LNCaP clone FGC (cell line): ENCODE results near the gene NUP210.

Source experiments
- DNase-seq: peaks from one replicate; pipeline ENCODE4 v3.0.0-alpha.2; 2011; ENCODE audit warnings: low read depth
- H3K4me3 ChIP-seq: 2 replicates; pipeline ENCODE4 v1.5.1; 2011; ENCODE audit warnings: mild to moderate bottlenecking, low read depth, low read length, control low read depth
- CTCF ChIP-seq: IDR thresholded peaks from 2 replicates; pipeline ENCODE4 v1.5.1; 2012; ENCODE audit warnings: mild to moderate bottlenecking; ENCODE audit not compliant: control insufficient read depth, insufficient read depth; ENCODE audit errors: extremely low read depth

NUP210 gene

GRCh38 chr3:13397316-13397715 lies 22.8 kb downstream of the NUP210 start:
- no peak for TF ChIP-seq CTCF
- no peak overlapping the region for H3K4me3 ChIP-seq
- no peak for DNase-seq

GRCh38 chr3:13394363-13394762 lies 25.8 kb downstream of the NUP210 start:
- DNase-seq = no peak
- no peak overlapping the region for H3K4me3 ChIP-seq
- no peak for TF ChIP-seq CTCF

DNA sequence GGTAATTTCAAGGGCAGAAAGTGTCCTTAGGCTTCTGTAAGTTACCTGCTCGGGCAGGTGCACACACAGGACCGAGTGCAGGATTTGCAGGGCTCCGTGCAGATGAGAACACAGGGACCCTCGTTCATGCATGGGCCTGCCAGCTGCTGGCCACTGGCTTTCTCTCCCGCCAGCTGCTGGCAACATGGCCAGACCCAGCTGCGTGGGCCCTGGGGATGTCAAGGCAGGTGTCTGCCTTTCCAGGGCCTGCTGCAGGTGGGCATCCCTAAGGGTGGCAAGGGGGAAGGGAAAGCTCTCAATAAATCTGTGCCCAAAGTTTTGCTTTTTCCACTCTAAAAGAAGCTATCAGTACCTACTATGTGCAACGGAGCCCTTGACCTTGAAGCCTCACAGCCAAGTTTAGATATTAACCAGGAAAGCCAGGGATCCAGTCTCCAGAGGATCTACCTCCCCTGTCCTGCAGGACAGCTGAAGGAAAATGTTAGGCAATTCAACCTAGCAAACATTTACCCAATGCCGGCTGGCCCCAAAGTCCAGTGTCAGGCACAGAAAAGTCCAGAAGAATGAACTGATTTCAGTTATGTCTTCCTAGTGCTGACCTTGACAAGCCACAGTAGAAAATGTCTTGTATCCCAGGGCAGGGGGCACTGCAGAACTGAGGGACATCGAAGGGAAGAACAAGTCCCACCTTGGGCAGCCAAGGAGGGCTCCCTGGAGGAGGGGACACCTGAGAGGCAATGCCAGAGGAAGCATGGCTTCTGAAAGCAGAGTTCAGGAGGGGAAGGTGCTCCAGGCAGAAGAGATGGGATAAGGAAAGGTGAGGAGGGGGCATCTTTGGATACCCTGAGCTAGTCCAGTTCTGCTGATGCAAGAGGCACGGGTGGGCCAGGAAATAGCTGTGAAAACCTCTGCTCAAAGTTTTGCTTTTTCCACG lies 26.4 kb downstream of the NUP210 start:
- H3K4me3 ChIP-seq = no peak overlapping the region
- DNase-seq = no peak
- no peak for TF ChIP-seq CTCF

- no peak for TF ChIP-seq CTCF
- H3K4me3 ChIP-seq = no peak overlapping the region
- no peak for DNase-seq
Measured at GRCh38 chr3:13391308-13391707, 28.8 kb downstream of the NUP210 start.

DNA sequence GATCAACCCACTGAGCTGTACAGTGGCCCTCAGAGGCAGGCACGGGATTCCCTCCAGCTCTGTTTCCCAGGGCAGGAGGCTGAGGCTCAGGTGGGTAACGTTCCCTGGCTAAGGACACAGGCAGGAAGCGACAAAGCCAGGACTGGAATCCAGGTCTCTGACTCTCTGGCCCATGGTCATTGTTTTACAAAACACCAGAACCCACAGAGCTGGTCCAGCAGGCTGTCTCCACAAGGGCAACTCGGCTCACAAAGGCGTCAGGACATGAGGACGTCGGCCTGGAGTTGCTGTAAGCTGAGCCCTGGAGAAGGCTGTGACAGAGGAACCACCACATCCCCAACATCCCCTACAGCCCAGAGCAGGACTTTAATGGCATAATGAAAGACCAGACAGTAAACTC lies 30.7 kb downstream of the NUP210 start:
- H3K4me3 ChIP-seq = no peak overlapping the region
- DNase-seq = no peak
- no peak for TF ChIP-seq CTCF

DNA sequence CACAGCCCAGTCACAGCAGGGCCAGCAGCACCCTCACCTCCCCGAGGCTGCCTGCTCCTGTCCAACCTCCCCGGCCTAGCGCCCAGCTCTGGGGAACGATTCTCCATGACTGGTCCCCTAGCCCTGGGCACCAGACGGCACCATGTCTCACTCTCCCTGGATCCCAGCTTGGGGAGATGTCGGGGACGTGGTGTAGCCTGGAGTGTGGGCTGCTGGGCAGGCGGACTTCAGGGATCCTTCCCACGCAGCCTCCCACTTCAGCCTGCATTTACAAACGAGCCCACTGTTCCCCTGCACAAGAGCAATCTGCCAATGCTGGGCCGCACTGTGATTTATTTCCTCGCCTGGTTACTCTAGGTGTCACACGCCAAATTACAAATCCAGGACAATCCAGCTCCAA lies 31.3 kb downstream of the NUP210 start:
- no peak for TF ChIP-seq CTCF
- DNase-seq = no peak
- no peak overlapping the region for H3K4me3 ChIP-seq
